IPS-18a (cell line): ENCODE data around the gene GDPD4.

Source experiments
- H3K27ac ChIP-seq: one replicate; pipeline ENCODE4 v1.5.1; 2013; ENCODE audit warnings: low read length
- H3K27me3 ChIP-seq: one replicate; pipeline ENCODE4 v1.6.1; 2013; ENCODE audit warnings: mild to moderate bottlenecking, low read length; ENCODE audit not compliant: control insufficient read depth, insufficient read depth
- H3K36me3 ChIP-seq: one replicate; pipeline ENCODE4 v1.6.1; 2013; ENCODE audit warnings: low read depth, low read length; ENCODE audit not compliant: control insufficient read depth
- H3K4me1 ChIP-seq: one replicate; pipeline ENCODE4 v1.6.1; 2013; ENCODE audit warnings: low read depth, low read length; ENCODE audit not compliant: control insufficient read depth
- H3K4me3 ChIP-seq: one replicate; pipeline ENCODE4 v1.5.1; 2013; ENCODE audit warnings: low read length
- H3K9ac ChIP-seq: one replicate; pipeline ENCODE4 v1.6.1; 2013; ENCODE audit warnings: mild to moderate bottlenecking, low read length, moderate library complexity
- H3K9me3 ChIP-seq: one replicate; pipeline ENCODE4 v1.6.1; 2013; ENCODE audit warnings: low read depth, low read length; ENCODE audit not compliant: control insufficient read depth

The GDPD4 gene

DNA sequence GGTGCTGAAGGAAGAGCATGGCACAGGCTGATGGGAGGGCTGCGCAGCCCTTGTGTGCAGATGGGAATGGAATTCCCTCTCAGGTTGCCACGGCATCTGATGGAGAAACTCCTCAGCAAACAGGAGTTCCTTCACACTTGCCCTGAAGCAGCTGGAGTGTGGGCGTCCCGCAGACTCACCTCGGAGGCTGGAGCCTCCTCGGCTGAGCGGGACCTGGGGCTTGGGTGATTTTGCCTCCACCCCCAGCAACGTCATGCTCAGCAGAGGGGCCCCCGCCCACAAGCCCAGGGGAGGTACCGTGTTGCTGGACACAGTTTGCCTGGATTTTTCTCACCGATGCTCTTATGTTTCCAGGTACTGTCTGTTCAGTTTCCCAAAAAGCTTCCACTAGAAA, 110.1 kb downstream of the GDPD4 start:
- Histone ChIP-seq H3K9ac (no peak overlapping the region), H3K27me3 (no peaks in the 10 kb centered on the region), H3K27ac (no peak overlapping the region), H3K9me3 (no peaks in the 10 kb centered on the region), H3K4me1 (no peaks in the 10 kb centered on the region), H3K36me3 (no peaks in the 10 kb centered on the region), H3K4me3 (no peak overlapping the region)

DNA sequence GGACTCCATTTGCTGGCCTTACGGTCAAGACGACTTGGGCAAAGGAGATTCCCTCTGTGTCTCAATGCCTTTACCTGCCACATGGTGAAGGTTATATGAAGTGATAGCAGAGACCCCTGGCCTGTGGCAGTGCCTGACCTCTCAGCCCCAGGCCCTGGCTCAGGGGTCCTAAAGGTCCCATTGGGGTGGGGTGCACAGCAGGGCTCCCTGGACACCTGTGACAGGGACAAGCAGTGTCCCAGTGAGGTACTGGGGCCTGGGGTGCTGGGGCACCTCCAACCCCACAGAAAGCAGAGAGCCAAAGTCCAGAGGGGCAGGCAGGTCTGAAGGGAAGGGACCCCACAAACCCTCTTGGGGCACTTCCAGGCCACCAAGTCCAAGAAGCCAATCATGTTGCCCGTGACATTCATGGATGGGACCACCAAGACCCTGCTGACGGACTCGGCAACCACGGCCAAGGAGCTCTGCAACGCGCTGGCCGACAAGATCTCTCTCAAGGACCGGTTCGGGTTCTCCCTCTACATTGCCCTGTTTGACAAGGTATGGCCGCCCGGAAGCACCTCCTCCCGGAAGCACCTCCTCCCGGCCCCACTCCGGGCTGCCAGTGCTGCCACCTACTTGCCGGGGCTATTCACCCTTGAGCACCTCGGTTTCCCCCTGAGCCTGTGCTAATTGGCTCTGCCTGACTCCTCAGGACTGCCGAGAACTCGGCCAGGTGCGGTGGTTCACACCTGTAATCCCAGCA, 111.0 kb downstream of the GDPD4 start:
- H3K27me3 ChIP-seq: no peaks in the 10 kb centered on the region
- no peak overlapping the region for H3K4me3 ChIP-seq

DNA sequence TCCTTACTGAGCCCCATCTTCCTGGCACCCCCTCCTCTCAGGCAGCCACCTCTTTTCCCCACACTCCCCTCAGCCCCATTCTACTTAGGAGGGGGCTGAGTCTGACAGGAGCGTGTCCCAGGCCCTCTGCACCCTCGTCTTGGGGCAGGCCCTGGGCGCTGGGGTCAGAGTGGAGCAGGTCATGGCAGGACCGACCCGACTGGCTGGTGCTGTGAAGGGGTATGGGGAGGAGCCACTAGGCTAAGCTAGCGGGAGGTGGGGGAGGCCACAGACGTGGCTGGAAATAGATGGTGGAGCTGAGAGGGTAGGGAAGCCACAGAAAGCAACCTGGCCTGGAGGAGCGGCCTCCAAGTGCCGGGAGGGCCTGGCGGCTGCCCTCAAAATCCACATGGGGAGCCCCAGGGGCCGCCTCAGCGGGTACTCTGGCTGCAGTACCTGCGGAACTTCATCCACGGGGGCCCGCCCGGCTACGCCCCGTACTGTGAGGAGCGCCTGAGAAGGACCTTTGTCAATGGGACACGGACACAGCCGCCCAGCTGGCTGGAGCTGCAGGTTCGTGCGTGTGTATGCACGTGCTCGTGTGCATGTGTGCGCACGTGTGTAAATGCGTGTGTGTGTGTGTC, 111.8 kb downstream of the GDPD4 start:
- no peaks in the 10 kb centered on the region for H3K9me3 ChIP-seq
- no peaks in the 10 kb centered on the region for H3K36me3 ChIP-seq

More for the DNA sequence above, 111.0 kb downstream of the GDPD4 start:
- Histone ChIP-seq H3K4me1 (no peaks in the 10 kb centered on the region), H3K27ac (no peak overlapping the region), H3K9me3 (no peaks in the 10 kb centered on the region), H3K36me3 (no peaks in the 10 kb centered on the region), H3K9ac (no peak overlapping the region)

DNA sequence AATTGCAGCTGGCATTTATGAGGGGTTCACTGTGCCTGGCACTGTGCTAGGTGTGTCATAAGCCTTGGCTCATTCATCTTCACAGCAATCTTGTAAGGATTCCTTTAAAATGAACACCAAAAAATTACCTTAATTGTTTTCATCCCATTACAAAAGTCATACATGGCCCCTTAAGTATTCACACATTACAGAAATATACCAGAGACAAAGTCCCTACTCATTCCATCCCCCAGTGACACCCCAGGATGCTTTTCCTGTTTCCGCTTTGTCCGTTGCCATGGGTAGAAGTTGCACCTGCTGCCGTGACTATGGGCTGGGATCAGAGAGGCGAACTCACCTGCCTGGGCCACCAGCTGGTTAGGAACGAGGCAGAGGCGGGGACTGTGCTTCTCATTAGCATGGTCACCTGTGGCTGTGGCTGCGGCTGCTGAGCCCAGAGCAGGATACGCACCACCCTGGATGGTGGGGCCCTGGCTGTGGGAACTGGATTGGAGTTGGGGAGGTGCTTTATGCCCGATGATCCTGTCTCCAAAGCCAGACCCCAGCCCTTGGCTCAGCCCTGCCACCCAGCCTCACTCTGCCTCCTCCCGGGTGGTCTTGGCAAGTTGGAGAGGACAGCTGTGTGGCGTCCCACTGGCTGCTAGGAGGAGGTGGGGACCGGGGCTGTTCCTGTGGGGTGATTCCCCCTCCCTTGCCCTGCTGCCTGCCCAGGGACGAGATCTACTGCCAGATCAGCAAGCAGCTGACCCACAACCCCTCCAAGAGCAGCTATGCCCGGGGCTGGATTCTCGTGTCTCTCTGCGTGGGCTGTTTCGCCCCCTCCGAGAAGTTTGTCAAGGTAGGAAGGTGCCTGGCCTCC, 112.6 kb downstream of the GDPD4 start:
- H3K36me3 ChIP-seq: no peaks in the 10 kb centered on the region
- no peaks in the 10 kb centered on the region for H3K9me3 ChIP-seq
- H3K4me3 ChIP-seq: no peak overlapping the region
- H3K4me1 ChIP-seq: no peaks in the 10 kb centered on the region
- no peak overlapping the region for H3K9ac ChIP-seq
- H3K27me3 ChIP-seq: no peaks in the 10 kb centered on the region
- no peak overlapping the region for H3K27ac ChIP-seq

More for the DNA sequence above, 111.8 kb downstream of the GDPD4 start:
- Histone ChIP-seq H3K9ac (no peak overlapping the region), H3K27me3 (no peaks in the 10 kb centered on the region), H3K4me1 (no peaks in the 10 kb centered on the region), H3K27ac (no peak overlapping the region), H3K4me3 (no peak overlapping the region)

DNA sequence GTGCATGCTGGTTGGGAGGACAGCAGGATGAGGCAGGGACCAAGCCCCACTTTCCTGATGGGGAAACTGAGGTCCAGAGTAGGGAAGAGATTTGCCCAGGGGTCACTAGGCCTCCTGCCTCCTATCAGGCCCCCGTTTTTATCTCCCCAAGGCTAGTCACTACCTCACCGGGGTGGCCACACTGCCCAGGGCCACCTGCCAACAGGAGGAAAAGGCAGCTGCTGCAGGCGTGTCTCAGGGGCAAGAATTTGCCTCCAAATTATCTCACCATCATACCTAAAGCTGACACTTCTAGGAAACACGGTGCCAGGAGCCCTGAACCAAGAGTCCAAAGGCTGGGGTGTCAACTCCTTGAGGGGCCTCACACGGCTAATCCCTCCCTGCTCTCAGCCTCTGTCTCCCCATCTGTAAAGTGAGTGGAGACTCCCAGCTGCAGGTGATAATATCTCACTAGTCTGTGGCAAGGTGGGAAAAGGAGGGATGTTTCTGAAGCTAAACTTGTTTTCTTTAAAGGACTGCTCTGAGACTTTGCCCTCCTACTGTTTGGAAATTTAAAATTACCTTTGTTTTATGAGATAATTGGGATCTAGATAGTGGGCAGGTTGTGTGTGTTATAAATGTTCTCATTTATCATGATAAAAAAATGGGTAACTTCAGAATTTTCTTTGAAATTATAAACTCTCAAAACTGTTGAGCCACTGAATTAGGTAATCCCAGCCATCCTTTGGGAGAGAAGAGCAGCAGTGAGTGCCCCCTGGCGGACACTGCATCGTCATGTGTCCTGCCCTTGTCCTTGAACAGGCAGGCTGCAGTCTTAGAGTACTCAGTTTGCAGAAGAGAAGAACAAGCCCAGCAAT, 113.5 kb downstream of the GDPD4 start:
- H3K4me1 ChIP-seq: no peaks in the 10 kb centered on the region
- no peak overlapping the region for H3K4me3 ChIP-seq
- H3K9ac ChIP-seq: no peak overlapping the region
- no peak overlapping the region for H3K27ac ChIP-seq
- no peaks in the 10 kb centered on the region for H3K27me3 ChIP-seq
- H3K36me3 ChIP-seq: no peaks in the 10 kb centered on the region
- H3K9me3 ChIP-seq: no peaks in the 10 kb centered on the region

DNA sequence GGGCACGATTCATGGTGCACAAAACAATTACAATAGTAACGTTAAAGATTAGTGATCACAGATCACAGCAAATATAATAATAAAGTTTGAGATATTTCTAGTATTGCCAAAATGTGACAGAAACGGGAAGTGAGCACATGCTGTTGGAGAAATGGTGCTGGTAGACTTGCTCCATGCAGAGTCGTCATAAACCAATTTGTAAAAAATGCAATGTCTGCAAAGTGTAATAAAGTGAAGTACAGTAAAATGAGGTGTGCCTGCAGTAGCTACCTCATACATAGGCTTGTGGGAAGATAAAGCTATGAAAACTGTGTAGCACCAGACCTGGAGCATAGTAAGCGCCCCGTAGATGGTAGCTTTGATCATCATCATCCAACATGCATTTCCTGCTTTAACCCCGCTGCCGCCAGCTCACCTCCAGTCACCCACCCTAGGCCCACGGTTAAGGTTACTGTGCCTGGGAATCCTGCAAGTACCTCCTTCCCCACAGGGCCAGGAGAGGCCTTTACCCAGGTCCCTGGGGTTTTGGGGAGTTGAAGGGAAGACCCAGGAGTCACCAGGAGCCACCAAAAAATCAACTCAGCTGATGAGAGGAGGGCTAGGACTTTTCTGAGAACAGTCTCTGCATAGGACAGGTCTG, 114.3 kb downstream of the GDPD4 start:
- H3K36me3 ChIP-seq: no peaks in the 10 kb centered on the region
- H3K9me3 ChIP-seq: no peaks in the 10 kb centered on the region
- H3K9ac ChIP-seq: no peak overlapping the region
- H3K4me3 ChIP-seq: no peak overlapping the region
- H3K27ac ChIP-seq: no peak overlapping the region
- H3K4me1 ChIP-seq: no peaks in the 10 kb centered on the region
- no peaks in the 10 kb centered on the region for H3K27me3 ChIP-seq

DNA sequence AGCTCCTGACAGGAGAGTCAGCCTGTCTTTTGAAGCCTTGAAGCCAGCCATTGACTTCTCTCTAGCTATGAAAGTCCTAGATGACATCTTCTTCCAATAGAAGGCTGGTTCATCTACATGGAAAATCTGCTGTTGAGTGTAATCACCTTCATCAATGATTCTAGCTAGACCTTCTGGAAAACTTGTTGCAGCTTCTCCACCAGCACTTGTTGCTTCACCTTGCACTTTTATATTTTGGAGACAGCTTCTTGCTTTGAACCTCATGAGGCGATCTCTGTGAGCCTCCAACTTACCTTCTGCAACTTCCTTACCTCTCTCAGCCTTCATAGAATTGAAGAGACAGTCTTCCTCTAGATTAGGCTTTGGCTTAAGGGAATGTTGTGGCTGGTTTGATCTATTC, 115.2 kb downstream of the GDPD4 start:
- Histone ChIP-seq H3K27me3 (no peaks in the 10 kb centered on the region), H3K9me3 (no peaks in the 10 kb centered on the region), H3K9ac (no peak overlapping the region), H3K36me3 (no peaks in the 10 kb centered on the region), H3K4me1 (no peaks in the 10 kb centered on the region), H3K4me3 (no peak overlapping the region), H3K27ac (no peak overlapping the region)

DNA sequence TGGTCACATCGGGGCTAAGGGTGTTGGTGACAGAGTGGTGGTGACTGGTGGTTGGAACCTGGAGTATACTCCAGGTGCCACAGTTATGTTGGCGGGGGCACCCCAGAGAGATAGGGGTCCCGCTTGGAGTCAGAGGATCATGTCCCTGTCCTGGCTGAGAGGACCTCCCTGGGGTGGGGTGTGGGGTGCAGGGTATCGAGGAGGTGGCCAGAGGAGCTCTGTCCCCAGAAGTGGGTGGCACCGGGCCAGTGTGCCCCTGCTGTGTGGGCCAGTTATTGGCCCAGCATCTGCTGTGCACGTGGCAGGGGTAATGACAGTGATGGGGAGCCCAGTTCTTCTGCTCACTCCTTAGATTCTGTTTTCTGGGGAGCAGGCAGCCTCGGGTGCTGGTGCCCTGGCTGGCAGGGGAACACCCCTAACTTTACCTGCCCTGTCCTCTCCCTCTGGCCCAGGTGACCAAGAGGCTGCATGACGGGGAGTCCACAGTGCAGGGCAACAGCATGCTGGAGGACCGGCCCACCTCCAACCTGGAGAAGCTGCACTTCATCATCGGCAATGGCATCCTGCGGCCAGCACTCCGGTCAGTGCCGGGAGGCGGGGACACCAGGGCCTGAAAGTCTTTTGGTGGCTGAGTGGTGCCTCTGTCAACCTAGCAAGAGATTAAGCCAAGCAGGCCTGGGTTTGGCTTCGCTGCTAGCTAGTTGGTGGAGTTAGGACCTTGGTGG, 117.2 kb downstream of the GDPD4 start:
- Histone ChIP-seq H3K9ac (no peak overlapping the region), H3K36me3 (no peaks in the 10 kb centered on the region), H3K27ac (no peak overlapping the region), H3K4me1 (no peaks in the 10 kb centered on the region), H3K27me3 (no peaks in the 10 kb centered on the region), H3K4me3 (no peak overlapping the region), H3K9me3 (no peaks in the 10 kb centered on the region)

DNA sequence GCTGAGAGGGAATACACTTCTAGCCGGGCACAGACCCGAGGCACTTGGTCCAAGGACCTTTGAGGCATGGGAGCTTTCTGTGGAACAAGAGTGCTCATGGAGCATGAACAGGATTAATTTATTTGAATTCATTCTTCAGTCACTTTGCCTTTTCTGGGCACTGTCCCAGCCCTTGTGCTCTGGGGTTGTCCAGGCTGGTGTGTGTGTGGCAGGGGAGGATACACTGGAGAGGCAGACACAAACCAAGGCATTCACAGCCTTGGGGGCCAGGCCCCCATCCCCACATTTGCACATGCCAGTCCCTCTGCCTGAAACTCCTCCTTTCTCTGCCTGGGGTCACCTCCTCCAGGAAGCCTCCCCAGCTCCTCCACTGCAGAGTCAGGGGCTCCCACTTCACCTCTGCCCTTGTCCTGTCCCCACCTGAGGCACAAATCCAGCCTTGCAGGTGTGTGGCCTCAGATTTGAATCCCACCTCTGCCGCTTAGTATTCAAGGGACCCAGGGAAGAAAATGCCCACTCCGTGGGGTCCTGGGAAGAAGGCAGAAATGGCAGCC, 118.0 kb downstream of the GDPD4 start:
- Histone ChIP-seq H3K9ac (no peak overlapping the region), H3K27ac (no peak overlapping the region), H3K27me3 (no peaks in the 10 kb centered on the region), H3K9me3 (no peaks in the 10 kb centered on the region), H3K36me3 (no peaks in the 10 kb centered on the region), H3K4me1 (no peaks in the 10 kb centered on the region), H3K4me3 (no peak overlapping the region)
